GM19351 (cell line): Measurements from ENCODE around the gene APOE.
"Not testable (repeated sequence)": the region's sequence is repeated elsewhere in the genome, so short reads cannot be mapped to it uniquely, and the experiment has no call there.

Experiments
- ATAC-seq: cut with Tn5 transposase; IDR thresholded peaks from one replicate; pipeline ENCODE4 v1.9.1; 2021; ENCODE audit warnings: mild to moderate bottlenecking, moderate library complexity; ENCODE audit not compliant: unreplicated experiment

Gene APOE

GRCh38 chr19:44883922-44884321 is 21.7 kb upstream of the APOE start:
- no peak for ATAC-seq

DNA sequence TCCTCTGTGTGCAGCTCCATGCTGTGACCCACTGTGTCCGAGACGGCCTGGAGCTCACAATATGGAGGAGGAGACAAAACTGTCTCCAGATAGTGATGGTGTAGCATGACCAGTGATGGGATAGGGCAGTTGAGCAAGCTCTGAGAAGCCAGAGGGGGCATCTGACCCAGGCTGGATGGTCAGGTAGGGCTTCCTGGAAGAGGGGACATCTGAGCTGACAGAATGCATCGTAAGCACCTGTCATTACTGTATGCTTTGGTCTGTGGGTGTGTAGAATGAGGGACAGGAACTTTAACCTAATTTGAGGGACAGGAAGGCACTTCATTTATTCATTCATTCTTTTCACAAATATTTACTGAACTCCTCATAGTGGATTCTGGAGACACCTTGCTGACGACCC is 21.0 kb upstream of the APOE start:
- ATAC-seq, result no peak

DNA sequence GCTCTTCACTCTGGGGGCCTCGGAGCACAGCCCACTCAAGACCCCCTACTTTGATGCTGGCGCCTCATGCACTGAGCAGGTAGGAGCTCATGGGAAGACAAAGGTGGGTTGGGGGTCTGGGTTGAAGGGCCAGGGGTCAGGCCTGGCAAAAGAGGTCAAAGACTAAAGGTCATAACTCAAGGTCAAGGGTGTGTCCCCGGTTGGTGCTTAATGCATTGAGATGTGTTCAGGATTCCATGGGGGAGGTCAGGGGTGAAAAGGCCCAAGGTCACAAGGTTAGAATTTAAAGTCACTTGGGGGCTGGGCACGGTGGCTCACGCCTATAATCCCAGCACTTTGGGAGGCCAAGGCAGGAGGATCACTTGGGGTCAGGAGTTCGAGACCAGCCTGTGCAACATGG is 19.5 kb upstream of the APOE start:
- no peak for ATAC-seq

DNA sequence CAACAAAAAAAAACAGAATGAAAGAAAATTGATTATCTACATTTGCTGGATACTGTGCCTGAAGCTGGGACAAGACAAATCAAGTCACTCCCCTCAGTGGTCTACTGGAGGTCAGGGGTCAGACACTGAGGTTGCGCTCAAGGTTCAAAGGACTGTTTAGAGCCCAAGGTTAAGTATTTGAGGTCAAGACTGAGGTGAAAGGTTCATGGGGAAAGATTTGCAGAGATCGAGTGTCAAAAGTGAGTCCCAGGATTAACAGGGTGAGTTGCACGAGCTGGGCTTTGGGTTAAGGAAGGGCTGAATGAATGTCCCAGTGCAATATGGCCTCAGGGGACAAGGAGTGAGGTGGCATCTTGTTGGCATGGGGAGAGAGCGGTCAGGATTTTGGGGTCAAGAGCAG is 17.9 kb upstream of the APOE start:
- no peak for ATAC-seq

DNA sequence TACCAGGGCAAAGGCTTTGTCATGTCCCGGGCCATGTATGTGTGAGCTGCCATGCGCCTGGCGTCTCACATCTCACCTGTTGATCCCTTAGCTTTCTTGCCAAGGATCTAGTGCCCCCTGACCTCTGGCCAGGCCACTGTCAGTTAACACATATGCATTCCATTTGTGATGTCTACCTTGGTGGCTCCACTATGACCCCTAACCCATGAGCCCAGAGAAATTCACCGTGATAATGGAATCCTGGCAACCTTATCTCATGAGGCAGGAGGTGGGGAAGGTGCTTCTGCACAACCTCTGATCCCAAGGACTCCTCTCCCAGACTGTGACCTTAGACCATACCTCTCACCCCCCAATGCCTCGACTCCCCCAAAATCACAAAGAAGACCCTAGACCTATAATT is 17.3 kb upstream of the APOE start:
- not testable (repeated sequence) for ATAC-seq

DNA sequence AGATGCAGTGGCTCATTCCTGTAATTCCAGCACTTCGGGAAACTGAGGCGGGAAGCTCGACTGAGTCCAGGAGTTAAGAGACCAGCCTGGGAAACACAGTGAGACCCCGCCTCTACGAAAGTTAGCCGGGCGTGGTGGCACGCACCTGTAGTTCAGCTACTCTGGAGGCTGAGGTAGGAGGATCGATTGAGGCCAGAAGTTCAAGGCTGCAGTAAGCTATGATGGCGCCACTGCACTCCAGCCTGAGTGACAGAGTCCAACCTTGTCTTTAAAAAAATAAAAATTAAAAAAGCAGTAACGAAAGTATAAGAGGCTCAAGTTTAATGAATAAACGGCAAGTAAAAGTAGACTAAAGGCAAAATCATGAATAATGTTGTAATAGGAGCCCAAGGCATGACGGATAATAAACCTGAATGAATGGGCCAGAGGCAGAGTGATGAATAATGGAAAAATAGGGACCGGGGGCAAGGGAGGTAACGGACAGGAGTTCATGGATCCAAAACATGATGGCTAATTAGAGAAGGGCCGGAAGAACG is 15.7 kb upstream of the APOE start:
- ATAC-seq, result no peak

DNA sequence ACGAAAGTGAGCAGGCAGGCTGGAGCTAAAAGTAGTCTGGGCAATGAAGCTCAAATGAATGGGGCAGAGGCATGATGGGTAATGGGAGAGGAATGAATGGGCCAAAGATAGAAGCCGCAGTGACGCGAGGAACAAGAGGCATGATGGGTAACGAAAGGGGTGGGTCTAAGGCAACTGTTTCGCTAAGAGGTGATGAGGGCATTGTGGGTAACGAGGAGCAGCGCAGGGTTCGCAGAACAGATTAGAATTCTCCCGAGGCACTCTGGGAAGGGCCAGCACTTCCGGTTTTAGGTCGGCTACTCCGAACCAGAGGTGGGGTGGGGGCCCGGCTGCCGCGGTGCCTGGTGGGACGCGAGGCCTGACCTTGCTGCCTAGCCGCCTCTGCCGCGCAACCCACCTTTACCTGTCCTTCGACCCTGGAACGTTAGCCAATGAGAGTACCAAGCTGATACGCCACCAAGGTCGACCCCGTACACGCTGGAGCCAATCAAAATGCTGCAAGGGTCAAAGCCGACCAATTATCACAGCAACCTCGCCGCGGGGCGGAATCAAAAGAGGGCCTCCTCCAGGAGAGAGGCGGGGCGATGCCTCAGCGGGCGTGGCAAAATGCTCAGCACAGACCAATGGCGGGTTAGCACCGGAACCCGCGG is 15.1 kb upstream of the APOE start:
- peak; percentile 79 for ATAC-seq

DNA sequence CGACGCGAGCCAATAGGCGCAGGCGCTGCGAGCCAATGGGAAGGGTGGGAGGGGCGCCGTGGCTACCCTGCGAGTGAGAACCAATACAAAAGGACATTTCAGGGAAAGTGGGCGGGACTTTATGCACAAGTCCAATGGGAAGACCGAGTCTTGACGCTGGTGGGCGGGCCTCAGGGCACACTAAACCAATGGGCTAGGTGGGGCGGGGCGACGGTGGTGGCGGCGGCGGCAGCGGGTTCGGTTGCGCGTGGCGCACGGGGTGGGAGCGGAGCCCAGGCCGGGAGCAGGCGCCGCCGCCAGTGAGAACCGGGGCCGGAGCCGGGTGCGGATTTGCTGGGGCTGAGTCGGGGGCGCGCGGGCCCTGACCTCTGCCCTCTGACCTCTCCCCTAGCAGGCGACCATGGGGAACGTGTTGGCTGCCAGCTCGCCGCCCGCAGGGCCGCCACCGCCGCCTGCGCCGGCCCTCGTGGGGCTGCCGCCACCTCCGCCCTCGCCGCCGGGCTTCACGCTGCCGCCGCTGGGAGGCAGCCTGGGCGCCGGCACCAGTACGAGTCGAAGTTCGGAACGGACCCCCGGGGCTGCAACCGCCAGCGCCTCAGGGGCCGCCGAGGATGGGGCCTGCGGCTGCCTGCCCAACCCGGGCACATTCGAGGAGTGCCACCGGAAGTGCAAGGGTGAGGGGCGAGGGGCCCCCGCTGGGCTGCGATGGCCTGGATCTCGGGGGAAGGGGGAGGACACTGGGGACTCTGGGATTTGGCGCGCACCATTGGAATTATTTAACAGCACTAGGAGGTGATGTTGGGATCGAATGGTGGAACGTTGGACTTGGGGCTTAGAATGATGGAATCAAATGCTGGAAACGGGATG is 14.3 kb upstream of the APOE start, which contains the start of gene TOMM40:
TOMM40 (plus strand) TSS at position 239 of the 867 bp plus-strand sequence; CDS start at position 401, 162 bp downstream.
- ATAC-seq, result peak; percentile 57

DNA sequence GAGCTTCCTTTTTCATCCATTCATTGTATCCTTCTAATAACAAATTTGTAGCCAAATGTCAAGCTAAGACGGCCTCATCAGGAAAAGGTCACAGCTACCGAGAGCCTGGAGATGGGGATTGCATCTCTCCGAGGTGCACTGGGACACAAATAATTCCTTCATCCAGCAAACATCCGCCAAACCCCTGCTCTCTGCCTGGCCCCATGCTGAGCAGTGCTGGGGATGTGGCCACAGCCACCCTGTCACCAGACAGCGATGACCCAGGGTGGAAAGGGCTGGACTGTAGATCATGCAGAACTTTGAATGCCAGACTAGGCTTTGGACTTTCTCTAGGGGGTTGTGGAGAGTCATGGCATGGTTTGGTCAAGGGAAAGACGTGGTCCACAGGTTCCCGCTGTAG is 12.7 kb upstream of the APOE start:
- no peak for ATAC-seq

GRCh38 chr19:44893332-44894051 is 12.1 kb upstream of the APOE start:
- no peak for ATAC-seq

DNA sequence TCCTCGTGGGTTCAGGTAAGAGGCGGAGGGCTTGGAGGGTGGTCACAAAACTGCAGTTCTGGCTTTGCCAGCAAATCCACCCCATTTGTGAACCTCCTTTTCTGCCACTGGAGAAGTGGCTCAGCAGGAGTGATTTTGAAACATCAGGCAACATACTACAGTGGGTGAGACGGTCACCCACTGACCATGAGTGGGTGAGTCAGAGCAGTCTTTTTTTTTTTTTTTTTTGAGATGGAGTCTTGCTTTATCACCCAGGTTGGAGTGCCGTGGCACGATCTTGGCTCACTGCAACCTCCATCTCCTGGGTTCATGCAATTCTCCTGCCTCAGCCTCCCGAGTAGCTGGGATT is 11.6 kb upstream of the APOE start:
- ATAC-seq, result no peak

DNA sequence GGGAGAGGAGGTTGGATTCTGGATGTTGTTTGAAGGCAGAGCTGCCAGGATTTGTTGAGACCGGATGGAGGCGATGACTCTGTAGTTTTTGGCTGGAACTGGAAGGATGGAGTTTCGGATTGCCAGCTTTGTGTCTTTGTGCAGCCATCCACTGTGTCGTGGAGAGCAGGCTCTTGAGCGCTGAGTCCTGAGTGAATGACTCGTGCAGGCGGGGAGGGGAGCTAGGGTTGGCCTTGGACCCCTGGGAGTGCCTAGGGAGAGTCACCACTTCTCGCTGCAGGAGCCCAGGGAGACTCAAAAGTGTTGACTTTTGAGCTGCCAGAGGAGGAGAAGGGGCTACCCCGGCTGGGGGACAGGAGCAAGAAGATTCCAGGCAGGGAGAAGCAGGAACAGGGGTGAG is 10.7 kb upstream of the APOE start:
- no peak for ATAC-seq

DNA sequence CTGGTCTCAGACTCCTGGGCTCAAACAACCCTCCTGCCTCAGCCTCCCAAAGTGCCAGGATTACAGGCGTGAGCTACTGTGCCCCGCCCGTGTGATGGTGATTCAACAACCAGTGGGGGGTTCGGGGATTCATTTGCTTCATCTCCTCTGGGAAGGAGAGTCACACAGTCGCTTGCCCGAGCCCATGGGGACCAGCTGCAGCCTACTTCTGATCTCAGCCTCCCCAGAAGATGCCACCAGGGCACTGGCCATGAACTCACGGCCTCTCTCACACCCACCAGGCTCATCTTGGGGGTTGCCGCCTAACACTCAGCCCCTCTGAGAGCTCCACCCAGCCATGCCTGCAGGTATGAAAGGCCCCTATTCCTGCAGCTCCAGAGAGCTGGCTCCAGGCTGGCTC is 7.8 kb upstream of the APOE start:
- no peak for ATAC-seq

- no peak for ATAC-seq
These were observed 5.0 kb upstream of the APOE start for GRCh38 chr19:44900328-44901244.

- ATAC-seq, result no peak
These were observed 2.4 kb upstream of the APOE start for GRCh38 chr19:44903216-44903601.

DNA sequence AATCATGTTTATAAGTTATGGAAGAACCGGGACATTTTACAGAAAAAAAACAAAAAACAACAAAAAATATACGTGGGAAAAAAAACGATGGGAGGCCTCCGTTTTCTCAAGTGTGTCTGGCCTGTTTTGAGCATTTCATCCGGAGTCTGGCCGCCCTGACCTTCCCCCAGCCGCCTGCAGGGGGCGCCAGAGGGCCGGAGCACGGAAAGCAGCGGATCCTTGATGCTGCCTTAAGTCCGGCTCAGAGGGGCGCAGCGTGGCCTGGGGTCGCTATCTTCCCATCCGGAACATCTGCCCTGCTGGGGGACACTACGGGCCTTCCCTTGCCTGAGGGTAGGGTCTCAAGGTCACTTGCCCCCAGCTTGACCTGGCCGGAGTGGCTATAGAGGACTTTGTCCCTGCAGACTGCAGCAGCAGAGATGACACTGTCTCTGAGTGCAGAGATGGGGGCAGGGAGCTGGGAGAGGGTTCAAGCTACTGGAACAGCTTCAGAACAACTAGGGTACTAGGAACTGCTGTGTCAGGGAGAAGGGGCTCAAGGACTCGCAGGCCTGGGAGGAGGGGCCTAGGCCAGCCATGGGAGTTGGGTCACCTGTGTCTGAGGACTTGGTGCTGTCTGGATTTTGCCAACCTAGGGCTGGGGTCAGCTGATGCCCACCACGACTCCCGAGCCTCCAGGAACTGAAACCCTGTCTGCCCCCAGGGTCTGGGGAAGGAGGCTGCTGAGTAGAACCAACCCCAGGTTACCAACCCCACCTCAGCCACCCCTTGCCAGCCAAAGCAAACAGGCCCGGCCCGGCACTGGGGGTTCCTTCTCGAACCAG is 1.8 kb upstream of the APOE start:
- ATAC-seq, result no peak

DNA sequence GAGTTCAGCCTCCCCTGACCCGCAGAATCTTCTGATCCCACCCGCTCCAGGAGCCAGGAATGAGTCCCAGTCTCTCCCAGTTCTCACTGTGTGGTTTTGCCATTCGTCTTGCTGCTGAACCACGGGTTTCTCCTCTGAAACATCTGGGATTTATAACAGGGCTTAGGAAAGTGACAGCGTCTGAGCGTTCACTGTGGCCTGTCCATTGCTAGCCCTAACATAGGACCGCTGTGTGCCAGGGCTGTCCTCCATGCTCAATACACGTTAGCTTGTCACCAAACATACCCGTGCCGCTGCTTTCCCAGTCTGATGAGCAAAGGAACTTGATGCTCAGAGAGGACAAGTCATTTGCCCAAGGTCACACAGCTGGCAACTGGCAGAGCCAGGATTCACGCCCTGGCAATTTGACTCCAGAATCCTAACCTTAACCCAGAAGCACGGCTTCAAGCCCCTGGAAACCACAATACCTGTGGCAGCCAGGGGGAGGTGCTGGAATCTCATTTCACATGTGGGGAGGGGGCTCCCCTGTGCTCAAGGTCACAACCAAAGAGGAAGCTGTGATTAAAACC is 1.1 kb upstream of the APOE start:
- no peak for ATAC-seq

DNA sequence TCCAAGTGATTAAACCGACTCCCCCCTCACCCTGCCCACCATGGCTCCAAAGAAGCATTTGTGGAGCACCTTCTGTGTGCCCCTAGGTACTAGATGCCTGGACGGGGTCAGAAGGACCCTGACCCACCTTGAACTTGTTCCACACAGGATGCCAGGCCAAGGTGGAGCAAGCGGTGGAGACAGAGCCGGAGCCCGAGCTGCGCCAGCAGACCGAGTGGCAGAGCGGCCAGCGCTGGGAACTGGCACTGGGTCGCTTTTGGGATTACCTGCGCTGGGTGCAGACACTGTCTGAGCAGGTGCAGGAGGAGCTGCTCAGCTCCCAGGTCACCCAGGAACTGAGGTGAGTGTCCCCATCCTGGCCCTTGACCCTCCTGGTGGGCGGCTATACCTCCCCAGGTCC is 2.0 kb downstream of the APOE start:
- no peak for ATAC-seq

GRCh38 chr19:44908074-44908835 is 2.7 kb downstream of the APOE start:
- ATAC-seq, result no peak
